GM21381 (cell line): Measurements from ENCODE around the gene IL4.

Experiments used
- ATAC-seq: cut with Tn5 transposase; IDR thresholded peaks from one replicate; pipeline ENCODE4 v1.9.1; 2021; ENCODE audit warnings: mild to moderate bottlenecking, moderate library complexity; ENCODE audit not compliant: unreplicated experiment

IL4 gene

DNA sequence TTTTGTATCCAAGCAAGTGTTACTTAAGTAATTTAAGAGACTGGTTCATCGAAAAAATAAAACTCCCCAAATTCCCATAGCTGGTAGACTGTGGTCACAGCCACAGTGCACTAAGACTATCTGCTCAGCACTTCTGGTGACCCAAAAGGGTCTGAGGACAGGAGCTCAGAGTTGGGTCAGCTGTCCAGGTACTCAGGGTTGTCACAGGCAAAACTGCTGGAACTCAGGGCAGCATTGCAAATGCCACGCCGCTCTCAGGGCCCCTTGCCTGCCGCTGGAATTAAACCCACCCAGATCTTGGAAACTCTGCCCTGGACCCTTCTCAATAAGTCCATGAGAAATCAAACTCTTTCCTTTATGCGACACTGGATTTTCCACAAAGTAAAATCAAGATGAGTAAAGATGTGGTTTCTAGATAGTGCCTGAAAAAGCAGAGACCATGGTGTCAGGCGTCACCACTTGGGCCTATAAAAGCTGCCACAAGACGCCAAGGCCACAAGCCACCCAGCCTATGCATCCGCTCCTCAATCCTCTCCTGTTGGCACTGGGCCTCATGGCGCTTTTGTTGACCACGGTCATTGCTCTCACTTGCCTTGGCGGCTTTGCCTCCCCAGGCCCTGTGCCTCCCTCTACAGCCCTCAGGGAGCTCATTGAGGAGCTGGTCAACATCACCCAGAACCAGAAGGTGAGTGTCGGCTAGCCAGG lies 16.0 kb upstream of the IL4 start, which contains the start of gene IL13:
IL13 (plus strand) TSS at position 498 of the 705 bp plus-strand sequence; CDS start at position 512, 14 bp downstream.
- ATAC-seq: no peak

- ATAC-seq: no peak
Measured at GRCh38 chr5:132658381-132659302, 15.1 kb upstream of the IL4 start.

GRCh38 chr5:132659598-132660493 lies 13.9 kb upstream of the IL4 start:
- ATAC-seq: no peak

DNA sequence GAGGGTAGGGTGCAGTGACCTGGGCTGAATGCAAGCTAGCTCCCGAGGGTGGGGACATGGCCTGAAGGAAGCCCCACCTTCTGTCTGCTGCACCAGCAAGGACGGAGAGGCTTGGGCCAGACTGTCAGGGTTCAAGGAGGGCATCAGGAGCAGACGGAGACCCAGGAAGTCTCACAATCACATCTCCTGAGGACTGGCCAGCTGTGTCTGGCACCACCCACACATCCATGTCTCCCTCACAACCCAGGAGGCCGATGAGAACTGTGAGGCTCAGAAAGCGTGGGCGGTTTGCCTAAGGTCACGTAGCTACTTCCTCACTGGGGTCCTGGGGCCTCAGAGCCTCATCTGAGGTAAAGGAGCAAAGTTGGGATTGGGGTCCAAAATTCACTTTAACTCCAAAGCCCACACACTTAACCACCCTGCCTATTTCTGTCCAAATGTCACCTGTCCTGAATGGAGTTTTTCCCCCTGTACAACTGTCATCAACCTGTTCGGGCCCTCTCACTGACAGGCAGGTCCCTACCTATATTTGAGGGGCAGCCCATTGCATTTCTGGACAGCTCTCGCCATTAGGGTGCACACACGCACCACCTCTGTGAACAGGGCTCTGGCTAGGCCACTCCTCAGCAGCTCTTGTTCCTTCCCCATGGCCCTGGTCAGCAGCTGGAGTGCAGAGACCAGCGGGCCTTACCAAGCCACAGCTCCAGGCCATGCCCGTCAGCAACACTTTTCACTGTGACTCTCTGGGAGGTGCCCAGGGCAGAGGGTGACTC lies 12.4 kb upstream of the IL4 start:
- no peak for ATAC-seq

DNA sequence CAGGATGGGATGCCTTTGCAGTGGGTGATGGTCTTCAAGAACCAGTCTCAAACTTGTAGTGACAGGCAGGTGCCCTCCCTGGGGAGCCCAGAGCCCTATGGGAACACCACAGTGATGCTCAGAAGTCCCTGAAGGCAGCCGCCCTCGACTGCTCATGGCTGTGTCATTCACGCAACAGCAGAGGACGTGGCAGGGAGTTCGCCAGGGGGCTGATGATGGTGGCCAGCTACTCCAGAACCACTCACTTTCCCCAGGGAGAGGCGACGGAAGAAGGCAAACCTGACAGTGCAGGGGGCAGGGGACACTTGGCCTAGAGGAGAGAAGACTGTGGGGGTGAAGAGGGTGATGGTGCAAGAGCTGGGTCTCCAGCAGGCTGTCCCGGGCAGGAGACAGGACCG lies 11.8 kb upstream of the IL4 start:
- ATAC-seq: no peak

DNA sequence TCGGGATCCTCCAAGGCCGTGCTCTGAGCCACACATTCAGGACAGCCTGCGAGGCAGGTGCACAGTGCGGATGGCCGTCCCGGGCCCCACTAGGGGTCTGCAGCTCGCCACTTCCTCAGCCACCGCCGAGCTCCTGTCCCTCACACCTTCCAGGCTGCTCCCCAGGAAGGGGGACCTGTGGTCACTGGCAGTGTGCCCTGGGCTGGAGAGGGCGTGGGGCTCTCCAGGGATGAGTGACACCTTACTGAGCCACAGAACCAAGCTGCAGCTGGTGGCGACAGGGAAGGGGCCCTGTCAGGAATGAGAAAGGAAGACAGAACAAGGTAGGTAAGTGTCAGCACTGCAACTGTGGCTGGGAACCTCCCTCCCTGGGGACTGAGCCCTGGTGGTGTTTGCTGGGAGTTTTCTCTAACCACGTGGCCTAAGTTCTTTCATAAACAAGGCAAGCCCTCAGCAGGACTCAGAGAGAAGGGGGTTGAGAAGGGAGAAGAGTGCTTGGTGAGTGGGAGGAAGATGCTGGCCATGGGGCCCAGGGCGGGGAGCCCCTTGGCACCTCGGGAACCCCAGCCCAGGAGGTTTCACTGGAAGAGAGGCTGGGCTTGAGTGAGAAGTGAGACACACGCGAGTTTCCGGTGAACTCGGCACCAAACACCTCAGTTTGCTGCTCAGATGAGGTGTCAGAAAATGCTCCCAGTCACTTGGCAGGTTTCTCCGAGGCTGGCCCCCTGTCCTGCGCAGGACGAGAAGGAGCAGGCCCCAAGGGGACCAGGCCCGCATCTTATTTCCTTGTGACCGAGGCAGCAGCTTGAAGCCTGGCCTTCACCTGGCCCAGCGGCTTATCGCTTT lies 10.6 kb upstream of the IL4 start:
- ATAC-seq: peak; percentile 48

- peak; percentile 41 for ATAC-seq
Measured at GRCh38 chr5:132663771-132664695, 9.8 kb upstream of the IL4 start.

DNA sequence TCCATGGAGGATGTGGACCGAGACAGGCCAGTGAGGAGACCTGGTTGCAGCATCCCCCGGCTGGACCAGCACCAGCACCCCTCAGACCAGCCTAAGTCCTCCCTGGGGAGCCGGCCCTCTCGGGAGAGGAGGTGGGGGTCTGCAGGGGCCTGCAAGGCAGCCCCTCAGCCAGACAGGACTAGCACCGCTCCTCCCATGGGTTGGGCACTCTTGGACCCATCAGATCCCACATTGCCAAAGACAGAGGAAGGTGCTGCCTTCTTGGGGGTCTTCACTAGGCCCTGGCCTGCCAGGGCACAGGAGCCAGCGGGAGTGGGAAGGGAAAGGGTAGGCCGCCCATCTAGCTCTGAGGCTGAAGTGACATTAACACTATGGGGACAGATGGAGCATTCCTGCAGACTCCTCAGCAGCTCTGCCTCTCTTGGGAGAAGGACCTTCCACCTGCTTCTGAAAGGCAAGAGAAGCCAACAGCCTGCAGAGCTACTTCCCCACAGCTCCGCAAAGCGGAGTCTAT lies 9.0 kb upstream of the IL4 start:
- ATAC-seq: no peak

DNA sequence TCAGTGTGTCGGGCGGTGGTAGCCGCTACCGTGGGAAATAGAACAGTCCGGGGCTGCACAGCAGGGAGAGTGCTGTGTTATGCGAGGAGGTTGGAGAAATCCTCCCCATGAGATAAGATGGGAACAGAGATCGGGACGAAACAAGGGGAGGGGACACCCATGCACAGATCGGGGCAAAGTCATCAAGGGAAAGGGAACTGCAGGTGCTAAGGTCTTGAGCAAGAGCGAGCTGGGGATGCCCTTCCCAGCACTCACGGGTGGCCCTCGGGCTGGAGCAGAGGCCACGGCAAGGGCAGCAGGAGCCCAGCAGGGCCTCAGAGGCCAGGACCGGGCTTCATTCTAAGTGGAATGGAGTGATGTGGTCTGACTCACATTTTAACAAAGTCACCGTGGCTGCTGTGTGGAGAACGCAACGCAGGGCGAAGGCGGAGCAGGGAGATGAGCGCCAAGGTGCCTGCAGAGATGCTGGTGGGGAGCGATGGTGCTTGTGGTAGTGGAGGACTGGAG lies 8.2 kb upstream of the IL4 start:
- ATAC-seq: no peak

DNA sequence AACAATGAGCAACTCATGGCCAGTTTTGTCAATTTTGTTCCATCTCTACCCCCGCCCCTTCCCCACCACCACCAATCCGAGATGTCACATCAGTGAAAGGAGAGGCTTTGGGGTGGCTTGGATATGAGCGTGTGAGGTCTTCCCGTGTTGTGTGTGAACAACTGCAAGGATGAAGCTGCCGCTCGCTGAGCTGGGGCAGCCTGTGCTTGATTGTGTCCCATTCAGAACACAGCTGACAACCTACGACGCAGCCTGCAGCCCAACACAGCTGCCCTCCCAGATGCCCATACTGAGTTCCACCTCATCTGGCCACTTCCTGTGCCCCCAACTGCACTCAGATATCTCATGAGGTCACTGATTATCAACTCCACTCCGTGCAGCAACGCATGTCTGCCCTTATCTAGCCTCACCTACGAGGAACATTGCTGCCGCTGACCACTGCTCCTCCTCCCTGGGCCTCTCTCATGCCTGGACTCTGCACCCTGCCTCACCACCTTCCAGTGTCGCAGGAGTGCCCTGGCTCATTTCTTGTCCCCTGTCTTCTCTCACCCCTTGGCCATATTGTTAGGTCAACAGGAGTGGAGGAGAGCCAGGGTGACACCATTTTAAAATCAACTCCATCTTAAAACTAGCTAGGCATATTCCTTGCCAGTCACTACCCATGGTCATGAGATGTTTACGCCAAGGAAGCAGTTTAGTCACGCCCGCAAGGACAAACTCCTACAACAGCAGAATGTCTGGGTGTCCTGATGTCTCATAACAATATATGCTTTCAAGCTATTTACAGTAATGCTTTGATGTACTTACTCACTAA lies 7.3 kb upstream of the IL4 start:
- ATAC-seq: no peak

DNA sequence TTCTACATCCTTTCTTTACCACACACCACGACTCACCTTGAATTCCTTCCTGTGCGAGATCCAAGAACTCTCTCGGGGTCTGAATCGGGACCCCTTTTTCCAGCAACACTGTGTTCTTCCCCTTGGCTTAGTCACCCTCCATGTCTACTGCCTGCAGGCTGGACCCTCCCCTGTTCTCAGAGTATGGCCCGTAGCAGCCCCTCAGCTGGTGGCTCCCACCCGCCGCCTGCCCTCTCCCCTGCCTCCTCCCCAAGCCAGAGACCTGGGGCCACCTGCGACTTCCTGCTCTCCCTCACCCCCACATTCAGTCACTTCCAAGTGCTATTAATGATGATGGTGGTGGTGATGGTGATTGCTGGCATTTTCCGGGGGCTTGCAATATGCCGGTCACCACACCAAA lies 6.5 kb upstream of the IL4 start:
- no peak for ATAC-seq

GRCh38 chr5:132667761-132668705 lies 5.8 kb upstream of the IL4 start:
- ATAC-seq: no peak

DNA sequence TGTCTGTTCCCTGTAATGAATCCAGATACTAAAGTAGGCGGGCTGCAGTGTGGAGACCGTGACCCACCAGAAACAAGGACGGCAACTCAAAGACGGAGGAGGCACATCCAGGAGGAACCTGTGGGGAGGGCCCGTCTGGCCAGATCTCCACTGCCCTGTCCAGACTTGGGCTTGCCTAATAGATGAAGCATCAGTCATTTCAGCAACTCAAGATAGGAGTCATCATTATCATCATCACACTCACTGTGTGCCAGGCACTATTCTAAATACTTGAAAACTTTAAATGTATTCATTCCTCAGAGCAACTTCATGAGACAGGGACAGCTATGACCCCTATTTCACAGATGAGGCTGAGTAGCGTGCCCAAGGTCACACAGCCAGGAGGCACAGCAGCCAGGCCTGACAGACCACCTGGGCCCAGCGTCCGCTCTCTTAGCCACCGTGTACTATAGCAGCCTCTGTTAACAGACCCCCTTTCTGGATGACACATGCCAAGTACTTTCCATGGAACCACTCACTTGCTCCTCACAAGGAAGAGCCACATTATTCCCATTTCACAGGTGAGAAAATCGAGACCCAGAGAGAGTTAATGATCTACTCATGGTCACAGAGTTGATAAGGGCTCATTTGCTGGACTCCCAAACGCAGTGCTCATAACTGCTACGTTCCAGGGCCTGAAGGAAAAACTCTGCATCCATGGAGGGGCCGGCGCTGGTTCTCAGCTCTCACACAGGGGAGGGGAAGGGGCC lies 4.9 kb upstream of the IL4 start:
- ATAC-seq: no peak

DNA sequence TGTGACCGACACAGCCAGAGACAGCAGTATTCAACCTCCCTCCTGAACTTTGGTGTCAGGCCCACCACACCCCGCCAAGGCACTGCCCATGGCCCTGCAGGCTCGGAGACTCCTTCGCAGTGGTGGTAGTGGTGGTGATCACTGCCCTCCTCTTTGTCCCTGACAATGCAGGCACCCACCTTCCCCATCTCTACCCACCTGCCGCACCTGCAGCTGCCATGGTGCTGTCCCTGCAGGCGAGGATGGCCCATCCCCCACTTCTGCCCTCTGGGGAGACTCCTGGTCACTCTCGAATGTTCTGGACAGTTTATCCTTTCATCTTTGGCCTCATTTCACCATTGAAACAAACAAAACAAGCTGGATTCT lies 4.4 kb upstream of the IL4 start:
- no peak for ATAC-seq
